MCF 10A (cell line): Measurements from ENCODE around the gene ADGRF1. TPM values are rescaled to one million over a fixed set of nuclear protein-coding genes. Genes with fewer than 3 reads are reported as not detected.
"Not testable (repeated sequence)": the region's sequence is repeated elsewhere in the genome, so short reads cannot be mapped to it uniquely, and the experiment has no call there.

Experiments
- BruUV-seq: library from RNA; stranded (reverse); fragments of 400-500 nt; replicated peaks from 2 replicates; lab custom pipeline; 2021; lab: Mats Ljungman, UMichigan
- CTCF ChIA-PET: fragments of 300-600 bp; sonication (Branson Sonifier 250); formaldehyde crosslinking; extraction: SDS; loops from one replicate; lab custom pipeline; 2021; ENCODE audit warnings: antibody characterized with exemption, inconsistent platforms; lab: Yijun Ruan, JAX
- POLR2A ChIA-PET: fragments of 300-600, 350-650 bp; sonication (Branson Sonifier 250); formaldehyde crosslinking; extraction: SDS; loops from one replicate; lab custom pipeline; 2020; ENCODE audit warnings: antibody characterized with exemption, inconsistent platforms; lab: Yijun Ruan, JAX
- DNase-seq: peaks from one replicate; pipeline ENCODE4 v3.0.0-alpha.2; 2018; ENCODE audit not compliant: unreplicated experiment
- H3K27ac Mint-ChIP-seq: one replicate; pipeline ENCODE4 v1.8.0; 2022; ENCODE audit warnings: mild to moderate bottlenecking, low read depth, mixed read lengths; ENCODE audit not compliant: unreplicated experiment
- H3K27me3 Mint-ChIP-seq: one replicate; pipeline ENCODE4 v1.8.0; 2022; ENCODE audit warnings: mixed read lengths; ENCODE audit not compliant: insufficient read depth, unreplicated experiment
- H3K36me3 Mint-ChIP-seq: one replicate; pipeline ENCODE4 v1.8.0; 2022; ENCODE audit warnings: mild to moderate bottlenecking, moderate library complexity, mixed read lengths; ENCODE audit not compliant: insufficient read depth, unreplicated experiment
- H3K4me1 Mint-ChIP-seq: one replicate; pipeline ENCODE4 v1.8.0; 2022; ENCODE audit warnings: mixed read lengths; ENCODE audit not compliant: insufficient read depth, unreplicated experiment
- H3K4me3 Mint-ChIP-seq: one replicate; pipeline ENCODE4 v1.8.0; 2022; ENCODE audit warnings: mild to moderate bottlenecking, moderate library complexity, mixed read lengths; ENCODE audit not compliant: unreplicated experiment
- H3K9me3 Mint-ChIP-seq: one replicate; pipeline ENCODE4 v1.8.0; 2022; ENCODE audit warnings: mixed read lengths; ENCODE audit not compliant: unreplicated experiment
- intact Hi-C: fragments of 100-400 bp; cut with micrococcal nuclease; formaldehyde crosslinking; loops from 2 replicates; pipeline ENCODE4 v1.14.1; 2022
- total RNA-seq: library from RNA; stranded (reverse); gene quantifications from 2 replicates; pipeline ENCODE4 v1.2.3, GENCODE V29; 2022
- TF ChIP-seq, protein P1 (sequence below): fragments of 200-600 bp; IDR thresholded peaks from one replicate; pipeline ENCODE4 v1.8.0; 2022; ENCODE audit warnings: antibody characterized with exemption, mild to moderate bottlenecking; ENCODE audit not compliant: unreplicated experiment

The ADGRF1 gene
- total RNA-seq, 1 experiment from 2014 or later, result 3.5 TPM

DNA sequence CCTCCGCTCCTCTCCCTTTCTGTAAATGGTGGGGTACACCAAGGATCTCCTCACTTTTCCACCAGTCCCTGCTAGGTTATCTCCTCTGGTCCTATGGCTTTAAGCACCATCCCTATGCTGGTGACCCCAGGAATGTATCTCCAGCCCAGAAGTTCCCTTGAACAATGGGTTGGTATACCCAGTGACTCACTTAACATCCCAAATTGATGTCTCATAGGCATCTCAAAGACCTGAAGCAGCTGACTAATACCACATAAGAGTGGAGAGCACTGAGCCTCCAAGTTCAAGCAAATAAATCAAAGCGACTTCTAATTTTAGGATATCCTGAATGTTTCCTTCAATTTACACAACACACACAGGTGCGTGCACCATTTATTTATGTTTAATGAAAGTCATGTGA, 48.3 kb downstream of the ADGRF1 start:
- intact Hi-C loops, result loop anchor here (5.0 kb wide), 2 partner anchors 313 to 367 kb away; partner anchors contain the start of gene TNFRSF21
- Mint-ChIP-seq H3K4me1 (peaks cover 34% of the 10 kb centered on the region), H3K9me3 (no peaks in the 10 kb centered on the region), H3K27ac (peak overlapping the region; percentile 82), H3K27me3 (no peaks in the 10 kb centered on the region), H3K4me3 (no peak overlapping the region), H3K36me3 (no peaks in the 10 kb centered on the region)
- peak; percentile 81 for DNase-seq
- no TSS peak for BruUV-seq
- POLR2A ChIA-PET, result interaction anchor here (1.0 kb wide), 1 partner anchor 49 kb away, joined by 4 read pairs; the partner anchor contains the start of gene ADGRF1
- TF ChIP-seq, protein P1, sequence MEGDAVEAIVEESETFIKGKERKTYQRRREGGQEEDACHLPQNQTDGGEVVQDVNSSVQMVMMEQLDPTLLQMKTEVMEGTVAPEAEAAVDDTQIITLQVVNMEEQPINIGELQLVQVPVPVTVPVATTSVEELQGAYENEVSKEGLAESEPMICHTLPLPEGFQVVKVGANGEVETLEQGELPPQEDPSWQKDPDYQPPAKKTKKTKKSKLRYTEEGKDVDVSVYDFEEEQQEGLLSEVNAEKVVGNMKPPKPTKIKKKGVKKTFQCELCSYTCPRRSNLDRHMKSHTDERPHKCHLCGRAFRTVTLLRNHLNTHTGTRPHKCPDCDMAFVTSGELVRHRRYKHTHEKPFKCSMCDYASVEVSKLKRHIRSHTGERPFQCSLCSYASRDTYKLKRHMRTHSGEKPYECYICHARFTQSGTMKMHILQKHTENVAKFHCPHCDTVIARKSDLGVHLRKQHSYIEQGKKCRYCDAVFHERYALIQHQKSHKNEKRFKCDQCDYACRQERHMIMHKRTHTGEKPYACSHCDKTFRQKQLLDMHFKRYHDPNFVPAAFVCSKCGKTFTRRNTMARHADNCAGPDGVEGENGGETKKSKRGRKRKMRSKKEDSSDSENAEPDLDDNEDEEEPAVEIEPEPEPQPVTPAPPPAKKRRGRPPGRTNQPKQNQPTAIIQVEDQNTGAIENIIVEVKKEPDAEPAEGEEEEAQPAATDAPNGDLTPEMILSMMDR, result no peak
- CTCF ChIA-PET, result interaction anchor here (1.1 to 1.7 kb wide), 4 partner anchors 49 to 544 kb away, joined by 3 to 6 read pairs (median 4); no protein-coding TSS in a partner anchor

GRCh38 chr6:46992391-46992790, 49.7 kb downstream of the ADGRF1 start:
- CTCF ChIA-PET, result interaction anchor here (1.4 to 8.2 kb wide), 4 partner anchors 54 to 573 kb away, joined by 5 to 59 read pairs (median 14); no protein-coding TSS in a partner anchor
- POLR2A ChIA-PET, DNase-seq, H3K36me3 Mint-ChIP-seq, H3K27me3 Mint-ChIP-seq, H3K9me3 Mint-ChIP-seq, H3K27ac Mint-ChIP-seq, H3K4me3 Mint-ChIP-seq, BruUV-seq: not testable (repeated sequence)
- intact Hi-C loops, result loop anchor here (5.0 kb wide), 2 partner anchors 315 to 365 kb away; partner anchors contain the start of gene TNFRSF21
- H3K4me1 Mint-ChIP-seq, result peaks cover 25% of the 10 kb centered on the region

DNA sequence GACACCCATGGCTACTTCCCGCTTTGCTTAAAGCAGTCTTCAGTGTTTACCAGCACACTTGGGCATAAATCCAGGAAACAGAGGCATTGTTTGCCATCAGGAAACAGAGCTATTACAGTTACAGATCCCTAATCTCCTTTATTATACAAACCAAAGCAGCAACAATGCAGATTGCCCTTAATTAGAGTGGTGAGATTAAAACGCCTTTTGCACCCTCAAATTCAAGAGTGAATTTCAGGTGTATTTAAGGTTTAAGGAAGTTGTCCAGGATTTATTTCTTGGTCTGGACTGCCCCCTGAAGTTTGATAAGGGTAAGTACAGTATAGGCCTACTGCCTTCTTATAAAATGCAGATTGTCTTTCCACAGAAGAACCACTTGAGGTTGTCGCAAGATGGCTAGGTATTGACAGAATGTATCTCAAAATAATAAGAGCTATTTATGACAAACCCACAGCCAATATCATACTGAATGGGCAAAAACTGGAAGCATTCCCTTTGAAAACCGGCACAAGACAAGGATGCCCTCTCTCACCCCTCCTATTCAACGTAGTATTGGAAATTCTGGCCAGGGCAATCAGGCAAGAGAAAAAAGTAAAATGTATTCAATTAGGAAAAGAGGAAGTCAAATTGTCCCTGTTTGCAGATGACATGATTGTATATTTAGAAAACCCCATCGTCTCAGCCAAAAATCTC, 51.2 kb downstream of the ADGRF1 start:
- peak; percentile 82 for DNase-seq
- ChIA-PET CTCF (interaction anchor here (0.6 to 8.2 kb wide), 39 partner anchors 10 to 795 kb away, joined by 3 to 59 read pairs (median 4); partner anchors contain the start of gene ADGRF1), POLR2A (interaction anchor here (0.6 to 1.0 kb wide), 2 partner anchors 142 to 147 kb away, joined by 3 to 6 read pairs; no protein-coding TSS in a partner anchor)
- not testable (repeated sequence) for H3K27me3 Mint-ChIP-seq, H3K27ac Mint-ChIP-seq, H3K9me3 Mint-ChIP-seq, BruUV-seq, H3K36me3 Mint-ChIP-seq, H3K4me3 Mint-ChIP-seq
- intact Hi-C loops, result loop anchor here (1.0 to 5.0 kb wide), 8 partner anchors 56 to 770 kb away; partner anchors contain the start of gene TNFRSF21
- H3K4me1 Mint-ChIP-seq, result peaks cover 18% of the 10 kb centered on the region
- TF ChIP-seq, protein P1, result peak; percentile 77

GRCh38 chr6:46990031-46990644, 52.0 kb downstream of the ADGRF1 start:
- H3K4me1 Mint-ChIP-seq, result peaks cover 19% of the 10 kb centered on the region
- TF ChIP-seq, protein P1, result no peak
- H3K27me3 Mint-ChIP-seq, result no peaks in the 10 kb centered on the region
- intact Hi-C loops, result loop anchor here (2.0 to 5.0 kb wide), 4 partner anchors 209 to 769 kb away; partner anchors contain the start of gene TNFRSF21
- H3K4me3 Mint-ChIP-seq, result no peak overlapping the region
- no peaks in the 10 kb centered on the region for H3K9me3 Mint-ChIP-seq
- no TSS peak for BruUV-seq
- no peak for DNase-seq
- H3K27ac Mint-ChIP-seq, result no peak overlapping the region
- POLR2A ChIA-PET, result interaction anchor here (0.6 to 1.0 kb wide), 2 partner anchors 141 to 146 kb away, joined by 3 to 6 read pairs; no protein-coding TSS in a partner anchor
- CTCF ChIA-PET, result interaction anchor here (0.6 to 8.2 kb wide), 23 partner anchors 12 to 794 kb away, joined by 3 to 59 read pairs (median 5); no protein-coding TSS in a partner anchor
- H3K36me3 Mint-ChIP-seq, result no peaks in the 10 kb centered on the region
